GM19193 (cell line): Measurements from ENCODE around the gene LATS2.

Experiments used
- POLR2A ChIP-seq: IDR thresholded peaks from 4 replicates; pipeline ENCODE4 v1.6.1; 2011; ENCODE audit not compliant: insufficient read depth, insufficient read length; ENCODE audit errors: extremely low read depth

Gene LATS2

DNA sequence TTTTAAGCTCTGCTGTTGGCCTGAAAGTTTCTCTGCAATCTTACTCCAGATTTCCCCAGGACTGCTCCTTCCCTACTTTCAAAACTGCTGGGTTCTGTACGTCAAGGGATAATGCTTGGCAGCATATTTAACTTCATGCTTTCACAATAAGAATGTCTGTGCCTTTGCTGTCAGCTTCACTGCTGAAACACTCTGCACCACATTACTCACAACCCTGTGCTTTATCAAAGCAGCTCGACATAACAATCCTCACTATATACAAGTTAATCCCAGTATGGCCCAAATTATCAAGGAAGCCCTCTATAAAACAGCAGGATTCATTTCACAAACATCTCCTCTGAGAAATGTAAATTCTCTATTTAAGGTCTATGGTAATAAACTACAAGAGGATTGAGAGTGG lies 17.5 kb downstream of the LATS2 start:
- no peak for TF ChIP-seq POLR2A

DNA sequence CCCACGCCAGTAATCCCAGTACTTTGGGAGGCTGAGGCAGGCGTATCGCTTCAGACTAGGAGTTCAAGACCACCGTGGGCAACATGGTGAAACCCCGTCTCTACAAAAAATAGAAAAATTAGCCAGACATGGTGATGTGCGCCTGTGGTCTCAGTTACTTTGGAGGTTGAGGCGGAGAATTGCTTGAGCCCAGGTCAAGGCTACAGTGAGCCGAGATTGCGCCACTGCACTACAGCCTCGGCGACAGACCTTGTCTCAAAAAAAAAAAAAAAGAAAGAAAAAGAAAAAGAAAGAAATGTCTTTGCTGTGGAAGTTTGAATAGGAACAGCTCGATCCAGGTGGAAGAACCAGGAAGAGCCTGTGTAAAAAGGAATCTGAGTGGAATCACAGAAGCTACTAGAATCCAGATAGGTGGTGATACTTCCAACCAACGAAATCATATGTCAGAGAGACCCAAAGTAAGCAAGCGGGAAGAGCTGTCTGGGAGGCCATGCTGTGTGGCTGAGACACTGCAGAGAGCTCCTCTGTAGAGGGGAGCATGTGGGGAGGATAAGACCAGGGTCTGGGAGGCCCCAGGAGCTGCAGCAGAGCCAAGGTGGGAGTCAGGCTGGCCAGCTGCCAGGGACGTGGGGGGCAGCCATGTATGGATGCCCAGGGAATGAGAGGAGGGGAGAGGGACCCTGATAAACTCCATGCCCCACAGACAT lies 21.1 kb downstream of the LATS2 start:
- no peak for TF ChIP-seq POLR2A

DNA sequence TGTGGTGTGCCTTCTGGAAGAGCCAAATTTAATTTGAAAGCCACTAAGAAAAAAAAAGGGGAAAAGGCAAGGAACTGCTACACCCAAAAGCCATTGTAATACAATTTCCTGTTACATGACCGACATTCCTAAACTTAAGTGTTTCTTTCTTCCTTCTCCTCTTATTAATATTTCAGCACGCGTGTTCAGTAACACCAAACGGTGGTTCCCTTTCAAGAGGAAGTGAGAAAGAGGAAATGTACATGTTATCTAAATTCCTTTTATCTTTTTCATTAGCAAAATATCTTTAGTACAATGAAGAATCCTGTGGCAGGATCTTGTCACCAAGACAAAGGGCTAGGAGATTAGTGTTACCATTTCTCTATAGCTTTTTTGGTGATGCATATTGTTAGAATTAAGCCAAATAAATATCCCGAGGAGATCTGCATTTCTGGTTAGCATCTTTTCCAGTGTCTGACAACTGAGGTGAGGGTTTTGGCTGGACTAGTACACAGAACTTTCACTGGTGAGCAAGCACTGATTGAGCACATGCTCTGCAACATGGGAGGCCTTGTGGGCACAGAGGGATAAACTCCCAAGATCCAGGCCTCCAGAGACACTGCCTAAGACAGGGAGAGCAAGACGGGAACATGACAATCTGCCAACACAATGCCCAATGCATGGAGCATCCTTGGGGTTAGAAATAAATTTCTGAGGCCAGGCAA lies 22.1 kb downstream of the LATS2 start:
- TF ChIP-seq POLR2A, result no peak

DNA sequence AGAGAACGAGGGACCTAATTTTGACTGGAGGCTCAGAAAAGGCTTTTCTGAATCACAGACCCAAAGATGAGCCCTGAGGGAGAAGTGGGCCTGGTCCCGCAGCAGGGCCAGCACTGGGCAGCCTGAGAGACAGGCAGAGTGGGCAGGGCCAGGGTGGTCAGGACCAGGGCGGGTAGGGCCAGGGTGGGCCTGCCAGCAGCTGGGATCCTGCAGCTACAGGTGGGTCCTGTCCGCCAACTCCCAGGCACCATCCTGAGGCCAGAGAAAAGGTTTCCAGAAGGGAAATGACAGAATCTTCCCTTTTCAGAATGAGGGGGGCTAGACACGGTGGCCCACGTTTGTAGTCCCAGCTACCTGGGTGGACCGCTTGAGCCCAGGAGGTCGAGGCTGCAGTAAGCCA lies 23.7 kb downstream of the LATS2 start:
- no peak for TF ChIP-seq POLR2A

DNA sequence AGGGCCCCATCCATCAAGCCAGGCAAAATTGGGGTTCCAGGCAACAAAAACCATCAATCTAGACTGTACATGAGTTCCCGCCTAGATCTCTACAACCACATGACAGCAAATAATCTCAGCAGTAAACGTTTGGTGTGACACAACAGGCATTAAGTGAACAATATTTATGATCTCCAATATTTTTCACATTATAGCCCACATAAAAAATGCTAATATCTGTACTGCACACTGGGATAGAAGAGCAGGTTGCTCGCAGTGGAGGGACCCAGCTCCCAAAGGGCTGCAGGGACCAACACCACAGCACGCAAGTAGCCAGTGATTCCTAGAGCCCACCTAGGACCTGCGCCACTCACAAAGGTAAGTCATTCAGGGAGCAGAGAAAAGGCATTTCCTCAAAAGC lies 25.9 kb downstream of the LATS2 start:
- TF ChIP-seq POLR2A, result no peak

DNA sequence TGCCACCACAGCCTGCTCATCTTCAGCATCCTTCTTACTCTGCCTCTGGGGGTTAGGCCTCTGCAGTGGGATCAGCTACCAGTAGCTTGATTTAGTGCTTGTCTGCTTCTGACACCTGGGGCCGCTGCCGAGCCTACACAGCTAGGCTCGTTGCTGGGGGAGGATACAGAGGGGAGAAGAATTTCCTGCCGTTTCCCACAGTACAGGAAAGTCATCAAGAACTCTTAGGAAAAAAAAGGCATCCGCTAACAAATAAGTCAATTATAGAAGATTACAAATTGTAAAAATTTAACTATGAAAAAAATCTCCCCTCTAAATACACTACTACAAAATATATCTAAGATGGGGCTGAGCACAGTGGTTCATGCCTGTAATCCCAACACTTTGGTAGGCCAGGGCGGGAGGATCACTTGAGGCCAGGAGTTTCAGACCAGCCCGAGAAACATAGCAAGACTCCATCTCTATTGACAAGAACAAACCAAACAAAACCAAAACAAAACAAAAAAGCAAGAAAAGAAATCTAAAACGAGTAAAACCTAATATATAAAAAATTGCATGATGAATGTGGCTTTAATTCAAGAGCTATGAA lies 26.7 kb downstream of the LATS2 start:
- TF ChIP-seq POLR2A, result no peak

GRCh38 chr13:21033856-21034602 lies 27.4 kb downstream of the LATS2 start:
- no peak for TF ChIP-seq POLR2A

- TF ChIP-seq POLR2A, result no peak
Observed at GRCh38 chr13:21033212-21033840, 28.1 kb downstream of the LATS2 start.

GRCh38 chr13:21032656-21033055 lies 28.7 kb downstream of the LATS2 start:
- no peak for TF ChIP-seq POLR2A

GRCh38 chr13:21031594-21032275 lies 29.7 kb downstream of the LATS2 start:
- TF ChIP-seq POLR2A, result no peak

GRCh38 chr13:21025539-21025938 lies 35.8 kb downstream of the LATS2 start:
- no peak for TF ChIP-seq POLR2A

GRCh38 chr13:21022056-21022979 lies 39.1 kb downstream of the LATS2 start:
- no peak for TF ChIP-seq POLR2A

DNA sequence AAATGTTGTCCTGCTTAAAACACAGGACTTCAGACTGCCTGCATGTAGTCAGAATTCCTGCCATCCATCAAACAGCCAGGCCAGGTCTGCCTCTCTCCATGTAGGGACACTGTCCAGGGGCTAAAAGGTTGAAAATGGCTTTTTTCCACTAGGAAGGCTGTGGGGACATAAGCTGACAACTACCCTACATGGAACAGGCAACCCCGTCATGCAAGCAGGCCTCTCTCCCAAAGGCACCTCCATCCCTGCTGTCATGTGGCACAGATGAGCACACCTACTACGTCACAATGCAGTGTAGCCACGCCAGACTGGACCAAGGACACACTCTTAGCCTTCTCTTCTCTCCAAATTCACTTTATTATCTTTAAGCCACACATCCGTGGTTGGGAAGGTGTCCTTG lies 40.8 kb downstream of the LATS2 start:
- no peak for TF ChIP-seq POLR2A

GRCh38 chr13:21020176-21020575 lies 41.2 kb downstream of the LATS2 start:
- TF ChIP-seq POLR2A, result no peak

DNA sequence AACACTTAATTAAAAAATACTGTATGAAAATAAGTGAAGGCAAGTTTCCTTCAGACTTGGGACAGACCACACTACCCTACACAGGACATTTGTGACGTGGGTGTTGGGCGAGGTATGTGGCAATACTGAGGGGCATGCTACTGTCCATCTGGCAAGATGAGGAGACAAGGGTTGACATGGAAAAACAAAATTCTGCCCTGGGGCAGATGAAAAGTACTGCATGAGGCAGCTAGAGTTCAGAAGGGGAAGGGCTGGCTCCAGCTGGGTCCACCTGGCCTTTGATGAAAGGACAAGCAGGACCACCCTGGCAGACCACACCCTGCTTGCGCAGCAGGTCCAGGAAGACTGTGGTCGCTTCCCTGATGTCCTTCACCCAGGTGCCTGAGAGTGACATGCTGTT lies 43.2 kb downstream of the LATS2 start:
- no peak for TF ChIP-seq POLR2A
